A549 (cell line): ENCODE results near the gene IL4R. TPM values are rescaled to one million over a fixed set of nuclear protein-coding genes. Genes with fewer than 3 reads are reported as not detected.

Source experiments
- ATAC-seq, 2 experiments: fragments of 200-7000 bp in 1 of 2; fragments of >200 bp in 1 of 2; cut with Nextera tagmentation in 1 of 2; cut with Tn5 transposase in 1 of 2; 3 replicates each; pipeline versions ENCODE4 v1.8.0 to v1.9.1; 2018 to 2020; ENCODE audit warnings: mild to moderate bottlenecking in 1 of 2, moderate library complexity in 1 of 2
- CTCF ChIA-PET: fragments of 300-600 bp; sonication (Branson Sonifier 250); formaldehyde crosslinking; extraction: SDS; loops from one replicate; lab custom pipeline; 2021; ENCODE audit warnings: antibody characterized with exemption, inconsistent platforms; lab: Yijun Ruan, JAX
- POLR2A ChIA-PET: fragments of 350-600 bp; formaldehyde crosslinking; extraction: SDS; loops from one replicate; lab custom pipeline; 2021; ENCODE audit warnings: antibody characterized with exemption, inconsistent platforms; lab: Yijun Ruan, JAX
- DNase-seq, 2 experiments: peaks; one replicate each; pipeline versions ENCODE4 v3.0.0 to v3.0.0-alpha.2; 2011 to 2016; ENCODE audit warnings: low read depth in 1 of 2, low spot score in 1 of 2
- FAIRE-seq: peaks from 2 replicates; lab custom pipeline; 2011; peaks lifted over from hg19 to GRCh38; lab: Jason Lieb, UNC
- H3K27ac ChIP-seq, 2 experiments: fragments of >200 bp; sonication (Bioruptor Twin); formaldehyde crosslinking; 3 replicates each; pipeline ENCODE4 v1.5.1; 2016 to 2017
- H3K4me1 ChIP-seq: fragments of >200 bp; sonication (Bioruptor Twin); formaldehyde crosslinking; 3 replicates; pipeline ENCODE4 v1.6.1; 2016
- H3K4me2 ChIP-seq: fragments of >200 bp; sonication (Bioruptor Twin); formaldehyde crosslinking; 3 replicates; pipeline ENCODE4 v1.6.1; 2016
- H3K4me3 ChIP-seq: fragments of >200 bp; sonication (Bioruptor Twin); formaldehyde crosslinking; 3 replicates; pipeline ENCODE4 v1.5.1; 2016
- H3K9me3 ChIP-seq: fragments of >200 bp; sonication (Bioruptor Twin); formaldehyde crosslinking; 3 replicates; pipeline ENCODE4 v1.6.1; 2016
- CEBPB ChIP-seq, 2 experiments: fragments of >200 bp in 1 of 2; sonication (Bioruptor Twin) in 1 of 2; formaldehyde crosslinking in 1 of 2; IDR thresholded peaks; 2 replicates each; pipeline ENCODE4 v1.6.1; 2012 to 2016
- CHD2 ChIP-seq: fragments of 150-350 bp; IDR thresholded peaks from 2 replicates; pipeline ENCODE4 v1.6.1; 2014; ENCODE audit warnings: low read length; ENCODE audit not compliant: partially characterized antibody
- CHD4 ChIP-seq: fragments of 200-600 bp; sonication (generic); IDR thresholded peaks from 2 replicates; pipeline ENCODE4 v1.6.1; 2016; ENCODE audit warnings: antibody characterized with exemption, mild to moderate bottlenecking, borderline replicate concordance
- EHMT2 ChIP-seq: fragments of 200-600 bp; sonication (generic); IDR thresholded peaks from 2 replicates; pipeline ENCODE4 v1.6.1; 2016; ENCODE audit warnings: antibody characterized with exemption, low read depth, mild to moderate bottlenecking, moderate library complexity
- EP300 ChIP-seq, 2 experiments: fragments of >200 bp; sonication (Bioruptor Twin); formaldehyde crosslinking; IDR thresholded peaks; 2 replicates in 1 of 2; 3 replicates in 1 of 2; pipeline ENCODE4 v1.6.1; 2016 to 2017
- ESRRA ChIP-seq: fragments of 150-350 bp; IDR thresholded peaks from 2 replicates; pipeline ENCODE4 v1.6.1; 2014; ENCODE audit warnings: mild to moderate bottlenecking, low read length, borderline replicate concordance
- FOSL2 ChIP-seq, 2 experiments: fragments of 450-650 bp in 1 of 2; fragments of >200 bp in 1 of 2; sonication (Bioruptor Twin) in 1 of 2; formaldehyde crosslinking; IDR thresholded peaks; 2 replicates each; pipeline versions ENCODE4 v1.5.0 to v1.6.1; 2016 to 2020; ENCODE audit warnings: mild to moderate bottlenecking in 1 of 2, moderate library complexity in 1 of 2
- FOXS1 ChIP-seq: fragments of 250-450 bp; sonication (Bioruptor Pico); IDR thresholded peaks from 2 replicates; pipeline ENCODE4 v1.5.0; 2020; ENCODE audit warnings: mild to moderate bottlenecking, moderate library complexity
- GATA3 ChIP-seq: IDR thresholded peaks from 2 replicates; pipeline ENCODE4 v1.6.1; 2012; ENCODE audit warnings: borderline replicate concordance
- HOXA7 ChIP-seq: fragments of 250-450 bp; sonication (Bioruptor Pico); IDR thresholded peaks from 2 replicates; pipeline ENCODE4 v1.5.0; 2020; ENCODE audit warnings: mild to moderate bottlenecking, moderate library complexity
- JUN ChIP-seq, 2 experiments: fragments of >200 bp; sonication (Bioruptor Twin); formaldehyde crosslinking; IDR thresholded peaks; 2 replicates in 1 of 2; 3 replicates in 1 of 2; pipeline ENCODE4 v1.6.1; 2016 to 2017
- KDM1A ChIP-seq: fragments of 200-600 bp; sonication (generic); IDR thresholded peaks from 2 replicates; pipeline ENCODE4 v1.6.1; 2016; ENCODE audit warnings: low read depth, mild to moderate bottlenecking
- MAX ChIP-seq: IDR thresholded peaks from 2 replicates; pipeline ENCODE4 v1.6.1; 2012
- MYC ChIP-seq: IDR thresholded peaks from 2 replicates; pipeline ENCODE4 v1.6.1; 2012; ENCODE audit warnings: mild to moderate bottlenecking, inconsistent platforms, low read length, improper control_type of control experiment, borderline replicate concordance
- NFE2L2 ChIP-seq: fragments of 150-350 bp; conservative IDR thresholded peaks from 2 replicates; pipeline ENCODE4 v1.6.1; 2014; ENCODE audit warnings: low read length
- NPAS2 ChIP-seq: fragments of 250-450 bp; sonication (Bioruptor Pico); IDR thresholded peaks from 2 replicates; pipeline ENCODE4 v1.8.0; 2022; ENCODE audit warnings: mild to moderate bottlenecking, moderate library complexity, borderline replicate concordance
- PHF8 ChIP-seq: fragments of 200-600 bp; sonication (generic); IDR thresholded peaks from 2 replicates; pipeline ENCODE4 v1.6.1; 2016; ENCODE audit warnings: low read depth, mild to moderate bottlenecking, antibody characterized with exemption, moderate library complexity, borderline replicate concordance
- POLR2A ChIP-seq: IDR thresholded peaks from 2 replicates; pipeline ENCODE4 v1.6.1; 2012; ENCODE audit warnings: mild to moderate bottlenecking, low read length
- RAD21 ChIP-seq, 2 experiments: fragments of >200 bp in 1 of 2; sonication (Bioruptor Twin) in 1 of 2; formaldehyde crosslinking in 1 of 2; IDR thresholded peaks in 1 of 2; conservative IDR thresholded peaks in 1 of 2; 2 replicates in 1 of 2; 3 replicates in 1 of 2; pipeline ENCODE4 v1.6.1; 2012 to 2018; ENCODE audit warnings: inconsistent platforms in 1 of 2
- RFX5 ChIP-seq: fragments of 450-650 bp; IDR thresholded peaks from 2 replicates; pipeline ENCODE4 v1.7.1; 2014; ENCODE audit warnings: antibody characterized with exemption, mild to moderate bottlenecking, moderate library complexity
- SMC3 ChIP-seq: fragments of >200 bp; sonication (Bioruptor Twin); formaldehyde crosslinking; IDR thresholded peaks from 3 replicates; pipeline ENCODE4 v1.6.1; 2018; ENCODE audit warnings: inconsistent platforms
- WGBS: methylation state at CpG from one replicate; pipeline ENCODE4 v1.1.6; 2017; ENCODE audit errors: missing lambda C conversion rate; 5-methylcytosine and 5-hydroxymethylcytosine counted together
- polyA plus RNA-seq, 4 experiments: library from polyadenylated mRNA; depleted of rRNA in 3 of 4; stranded (reverse); fragments of >200 nt; fragmentation: RNase III in 1 of 4; extraction: RNeasy Plus Mini Kit Qiagen cat#74134 plus additional on column Dnase treatment in 1 of 4; gene quantifications; 2 replicates in 3 of 4; 3 replicates in 1 of 4; pipeline ENCODE4 v1.2.3, GENCODE V29; 2011 to 2017

IL4R gene
- polyA plus RNA-seq, 2 of the 4 experiments (the other 2 are of a cell fraction), result 14.4 to 19.3 TPM

GRCh38 chr16:27326251-27326650 lies 12.5 kb downstream of the IL4R start:
- H3K4me1 ChIP-seq, result peaks cover 44% of the 10 kb centered on the region
- peak; percentile 2; the same call in 1 of the 2 replicates for TF ChIP-seq EHMT2
- no peak for TF ChIP-seq MYC
- TF ChIP-seq SMC3, result no peak
- TF ChIP-seq CHD4, result no peak
- TF ChIP-seq HOXA7, result no peak
- TF ChIP-seq MAX, result no peak
- TF ChIP-seq FOXS1 (CRISPR knock-in tag), result no peak
- TF ChIP-seq, all 56 proteins: peak for 1
- no peak for DNase-seq
- POLR2A ChIA-PET, result interaction anchor here (0.7 to 1.5 kb wide), 3 partner anchors 10 to 123 kb away, joined by 3 to 6 read pairs (median 4); partner anchors contain the start of gene KDM8
- peak overlapping the region; percentile 63 for H3K4me2 ChIP-seq
- peak in 1 of 2 experiments; percentile 15; a peak in 2 of 6 replicates for ATAC-seq
- H3K9me3 ChIP-seq, result no peaks in the 10 kb centered on the region; the same call in 2 of the 3 replicates
- FAIRE-seq, result no peak
- H3K4me3 ChIP-seq, result no peak overlapping the region
- WGBS, result 89% methylated on average over 6 of the region's 6 CpGs
- CTCF ChIA-PET, result interaction anchor here (0.6 to 1.4 kb wide), 4 partner anchors 42 to 91 kb away, joined by 3 to 7 read pairs (median 4); no protein-coding TSS in a partner anchor
- peak overlapping the region; percentile 75 to 92 for H3K27ac ChIP-seq

- H3K27ac ChIP-seq, result peak overlapping the region; percentile 75 to 92
- peaks cover 39% of the 10 kb centered on the region for H3K4me1 ChIP-seq
- ChIA-PET POLR2A (interaction anchor here (0.7 to 1.5 kb wide), 3 partner anchors 11 to 123 kb away, joined by 3 to 6 read pairs (median 4); partner anchors contain the start of gene KDM8), CTCF (interaction anchor here (0.6 to 1.6 kb wide), 5 partner anchors 41 to 92 kb away, joined by 3 to 9 read pairs (median 5); no protein-coding TSS in a partner anchor)
- ATAC-seq (peak; percentile 90 to 91), DNase-seq (peak; percentile 81 to 84), FAIRE-seq (no peak)
- 20% methylated on average over 16 of the region's 19 CpGs for WGBS
- H3K4me2 ChIP-seq, result peak overlapping the region; percentile 63
- TF ChIP-seq RAD21 (conservative IDR thresholded peaks at IDR 0.05 in 1 of 2, IDR thresholded peaks at IDR 0.05 in 1 of 2) (peak in 1 of 2 experiments; percentile 32; a peak in 3 of 5 replicates), RFX5 (no peak), POLR2A (no peak), CEBPB (IDR thresholded peaks at IDR 0.05) (peak; percentile 89 to 94), EP300 (IDR thresholded peaks at IDR 0.05) (peak; percentile 20 to 51; a peak in 2 of 5 replicates), FOSL2 (IDR thresholded peaks at IDR 0.05) (0 out of 2 replicates have a peak, but pooled peaks have one; percentile 20), FOSL2 (CRISPR knock-in tag; IDR thresholded peaks at IDR 0.05) (peak; percentile 45; the same call in 1 of the 2 replicates), PHF8 (no peak), ESRRA (no peak), GATA3 (0 out of 2 replicates have a peak, but pooled peaks have one; percentile 36), FOXS1 (CRISPR knock-in tag) (no peak), JUN (IDR thresholded peaks at IDR 0.05) (peak in 1 of 2 experiments; percentile 72; a peak in 3 of 5 replicates)
- H3K4me3 ChIP-seq, result no peak overlapping the region
- no peaks in the 10 kb centered on the region; the same call in 2 of the 3 replicates for H3K9me3 ChIP-seq
Observed at GRCh38 chr16:27326738-27327585, 13.2 kb downstream of the IL4R start.

GRCh38 chr16:27327586-27327915 lies 13.8 kb downstream of the IL4R start:
- H3K4me2 ChIP-seq, result peak overlapping the region; percentile 63
- DNase-seq, result no peak
- no peak for ATAC-seq
- peaks cover 38% of the 10 kb centered on the region for H3K4me1 ChIP-seq
- TF ChIP-seq KDM1A, result 0 out of 2 replicates have a peak, but pooled peaks have one; percentile 42
- TF ChIP-seq NFE2L2, result no peak
- no peak for TF ChIP-seq CHD2
- TF ChIP-seq NPAS2 (CRISPR knock-in tag), result no peak
- peak overlapping the region; percentile 75 to 92 for H3K27ac ChIP-seq
- no peak for FAIRE-seq
- 60% methylated on average over 3 of the region's 3 CpGs for WGBS
- ChIA-PET POLR2A (interaction anchor here (1.5 kb wide), 1 partner anchor 124 kb away, joined by 6 read pairs; the partner anchor contains the start of gene KDM8), CTCF (interaction anchor here (0.5 to 1.6 kb wide), 4 partner anchors 11 to 93 kb away, joined by 3 to 9 read pairs (median 3); no protein-coding TSS in a partner anchor)
- no peaks in the 10 kb centered on the region; the same call in 2 of the 3 replicates for H3K9me3 ChIP-seq
- no peak overlapping the region for H3K4me3 ChIP-seq
